Measurements from ENCODE around the gene RNF144A. TPM values are rescaled to one million over a fixed set of nuclear protein-coding genes. Genes with fewer than 3 reads are reported as not detected.
A peak's percentile ranks its signal among the peaks of the same experiment; 100 is the strongest.

The RNF144A gene
- total and polyA plus RNA-seq, 2 donors (not counting 3 experiments of a cell fraction or from before 2014, with no cell fraction given): 9.7 to 28.8 TPM

DNA sequence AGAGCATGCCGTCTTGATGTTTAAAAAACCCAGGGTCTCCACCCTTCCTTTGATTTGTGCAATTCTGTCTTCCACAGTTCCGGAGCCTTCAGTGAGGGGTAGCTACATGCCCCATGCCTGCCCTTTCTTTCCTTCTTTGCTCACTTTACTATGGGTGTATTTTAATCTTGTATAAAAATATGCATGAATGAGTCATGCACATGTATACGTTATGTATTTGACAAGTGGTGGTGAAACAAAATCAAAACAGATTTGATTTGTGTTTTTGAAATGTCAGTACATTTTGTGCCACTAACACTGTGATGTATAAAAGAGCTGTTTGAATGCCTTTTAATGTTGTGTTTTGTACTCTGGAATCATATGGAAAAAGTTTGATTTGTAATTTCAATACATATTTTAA lies 126.5 kb downstream of the RNF144A start:
- no peaks in the 10 kb centered on the region for H4K20me1 ChIP-seq (replicated peaks; ENCODE audit: control insufficient read depth, extremely low read depth, insufficient read depth, low read length)
- ChIA-PET CTCF (interaction anchor here (0.6 to 6.1 kb wide), 26 partner anchors 8 to 218 kb away, joined by 3 to 124 read pairs (median 8); partner anchors contain the start of genes CMPK2 and RNF144A), POLR2A (no interaction called here)
- TF ChIP-seq JUN (IDR thresholded peaks at IDR 0.05; ENCODE audit: borderline replicate concordance, insufficient read depth, insufficient read length, low read depth) (peak; percentile 5), FOS (IDR thresholded peaks at IDR 0.05; ENCODE audit: borderline replicate concordance, insufficient read depth, low read length) (peak; percentile 15), MYC (IDR thresholded peaks at IDR 0.05; ENCODE audit: low read depth, low read length) (no peak)
- BruUV-seq (replicated peaks): no TSS peak
- H3K9me1 ChIP-seq (replicated peaks; ENCODE audit: control insufficient read depth, extremely low read depth, insufficient read depth, low read length): no peaks in the 10 kb centered on the region
- intact Hi-C loops (cut with micrococcal nuclease): loop anchor here (1.0 kb wide), 4 partner anchors 126 to 217 kb away; partner anchors contain the start of gene RNF144A
- no peak overlapping the region for H3K27ac ChIP-seq (ENCODE audit: insufficient read depth, low read depth, low read length)
- H3K9ac ChIP-seq (replicated peaks; ENCODE audit: extremely low read depth, insufficient read depth, low read length): no peak overlapping the region
- H3K4me2 ChIP-seq (ENCODE audit: insufficient read depth, low read length): no peak overlapping the region
- H3K4me1 ChIP-seq (ENCODE audit: control insufficient read depth, extremely low read depth, insufficient read depth, low read length): peaks cover 7% of the 10 kb centered on the region
- FAIRE-seq: no peak
- no peak overlapping the region for H2AFZ ChIP-seq (ENCODE audit: low read depth, low read length)
- no peak overlapping the region for H3K4me3 ChIP-seq (replicated peaks in 1 of 3; ENCODE audit: insufficient read depth in 1 of 3, low read depth in 1 of 3, low read length in 3 of 3)
- peaks cover 0 to 3% of the 10 kb centered on the region in 2 experiments for H3K36me3 ChIP-seq (ENCODE audit: control insufficient read depth in 2 of 2, extremely low read depth in 1 of 2, insufficient read depth in 2 of 2, low read length in 2 of 2)
- no peaks in the 10 kb centered on the region for H3K9me3 ChIP-seq (replicated peaks; ENCODE audit: control insufficient read depth, insufficient read depth, low read length)
- dilution Hi-C loops (cut with MboI; ENCODE audit: extremely low pct_ligation_motif_present, low sequenced_read_pairs): no loop called here
- H3K27me3 ChIP-seq (ENCODE audit: control insufficient read depth in 2 of 2, insufficient read depth in 2 of 2, low read length in 2 of 2): no peaks in the 10 kb centered on the region
- peak; percentile 18 for DNase-seq (ENCODE audit: low read depth, low spot score)
- H3K79me2 ChIP-seq (ENCODE audit: control insufficient read depth, insufficient read depth, low read length): no peaks in the 10 kb centered on the region

DNA sequence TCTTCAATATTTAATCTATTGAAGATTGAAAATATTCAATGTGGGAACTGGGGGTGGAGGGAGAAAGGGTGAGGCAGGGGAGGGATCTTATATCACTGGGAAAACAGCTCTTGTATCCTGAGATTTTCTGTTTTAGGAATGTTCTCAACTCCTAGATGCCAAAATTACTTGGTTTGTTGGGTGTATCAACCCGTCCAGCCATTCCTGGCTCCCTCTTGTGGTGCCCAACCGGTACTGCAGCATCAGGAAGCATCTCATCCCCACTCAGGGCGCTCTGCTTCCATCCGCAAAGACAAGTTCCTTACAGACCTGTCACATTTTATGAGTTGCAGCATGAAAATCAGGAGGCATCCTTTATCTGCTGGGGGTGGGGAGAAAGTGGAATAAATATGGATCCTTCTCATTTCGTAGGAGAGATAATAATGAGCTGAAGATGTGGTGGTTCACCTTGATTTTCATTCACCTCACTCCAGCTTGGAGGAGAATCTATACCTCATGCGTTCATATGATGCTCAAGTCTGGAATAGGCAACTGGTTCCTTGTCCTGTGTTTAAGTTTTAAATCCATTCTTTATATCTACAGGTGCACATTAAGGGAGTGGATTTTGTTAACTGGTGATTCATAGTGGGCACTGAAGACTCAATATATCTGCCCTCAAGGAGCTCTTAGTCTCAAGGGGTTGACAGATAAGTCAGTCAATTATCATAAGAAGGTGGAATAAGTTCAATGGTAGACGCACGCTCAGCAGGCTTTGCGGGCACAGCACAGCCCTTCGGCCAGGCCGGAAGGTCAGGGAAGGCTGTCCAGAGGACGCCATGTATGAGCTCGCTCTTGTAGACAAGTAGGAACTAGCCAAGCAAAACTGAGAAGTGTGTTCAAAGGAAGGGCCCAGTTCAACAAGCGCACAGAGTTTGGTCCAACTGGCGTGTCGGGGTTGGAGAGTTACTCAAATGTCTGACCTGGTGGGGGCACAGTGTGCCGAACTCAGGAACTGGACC lies 127.3 kb downstream of the RNF144A start:
- Histone ChIP-seq H3K27ac (ENCODE audit: insufficient read depth, low read depth, low read length) (no peak overlapping the region), H3K9me1 (replicated peaks; ENCODE audit: control insufficient read depth, extremely low read depth, insufficient read depth, low read length) (no peaks in the 10 kb centered on the region), H3K4me3 (replicated peaks in 1 of 3; ENCODE audit: insufficient read depth in 1 of 3, low read depth in 1 of 3, low read length in 3 of 3) (no peak overlapping the region), H3K9me3 (replicated peaks; ENCODE audit: control insufficient read depth, insufficient read depth, low read length) (no peaks in the 10 kb centered on the region), H2AFZ (ENCODE audit: low read depth, low read length) (no peak overlapping the region), H3K4me1 (ENCODE audit: control insufficient read depth, extremely low read depth, insufficient read depth, low read length) (peaks cover 7% of the 10 kb centered on the region), H3K79me2 (ENCODE audit: control insufficient read depth, insufficient read depth, low read length) (no peaks in the 10 kb centered on the region), H3K4me2 (ENCODE audit: insufficient read depth, low read length) (no peak overlapping the region), H3K27me3 (ENCODE audit: control insufficient read depth in 2 of 2, insufficient read depth in 2 of 2, low read length in 2 of 2) (no peaks in the 10 kb centered on the region), H3K9ac (replicated peaks; ENCODE audit: extremely low read depth, insufficient read depth, low read length) (no peak overlapping the region), H4K20me1 (replicated peaks; ENCODE audit: control insufficient read depth, extremely low read depth, insufficient read depth, low read length) (no peaks in the 10 kb centered on the region), H3K36me3 (ENCODE audit: control insufficient read depth in 2 of 2, extremely low read depth in 1 of 2, insufficient read depth in 2 of 2, low read length in 2 of 2) (peaks cover 0 to under 1% of the 10 kb centered on the region in 2 experiments)
- TF ChIP-seq EZH2 (IDR thresholded peaks at IDR 0.05; ENCODE audit: borderline replicate concordance, low read depth, low read length, severe bottlenecking) (no peak), POLR2A (IDR thresholded peaks at IDR 0.05; ENCODE audit: low read depth, low read length) (no peak), POLR2AphosphoS5 (IDR thresholded peaks at IDR 0.05; ENCODE audit: insufficient read depth, low read depth, low read length) (no peak), GATA2 (IDR thresholded peaks at IDR 0.05; ENCODE audit: insufficient read depth, insufficient read length, low read depth, low read length) (peak; percentile 28), FOS (IDR thresholded peaks at IDR 0.05; ENCODE audit: borderline replicate concordance, insufficient read depth, low read length) (no peak), JUN (IDR thresholded peaks at IDR 0.05; ENCODE audit: borderline replicate concordance, insufficient read depth, insufficient read length, low read depth) (no peak), MYC (IDR thresholded peaks at IDR 0.05; ENCODE audit: low read depth, low read length) (no peak)
- TF ChIP-seq, protein P1, sequence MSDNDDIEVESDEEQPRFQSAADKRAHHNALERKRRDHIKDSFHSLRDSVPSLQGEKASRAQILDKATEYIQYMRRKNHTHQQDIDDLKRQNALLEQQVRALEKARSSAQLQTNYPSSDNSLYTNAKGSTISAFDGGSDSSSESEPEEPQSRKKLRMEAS (IDR thresholded peaks at IDR 0.05; ENCODE audit: insufficient read depth, insufficient read length): no peak
- TF ChIP-seq, protein P2, sequence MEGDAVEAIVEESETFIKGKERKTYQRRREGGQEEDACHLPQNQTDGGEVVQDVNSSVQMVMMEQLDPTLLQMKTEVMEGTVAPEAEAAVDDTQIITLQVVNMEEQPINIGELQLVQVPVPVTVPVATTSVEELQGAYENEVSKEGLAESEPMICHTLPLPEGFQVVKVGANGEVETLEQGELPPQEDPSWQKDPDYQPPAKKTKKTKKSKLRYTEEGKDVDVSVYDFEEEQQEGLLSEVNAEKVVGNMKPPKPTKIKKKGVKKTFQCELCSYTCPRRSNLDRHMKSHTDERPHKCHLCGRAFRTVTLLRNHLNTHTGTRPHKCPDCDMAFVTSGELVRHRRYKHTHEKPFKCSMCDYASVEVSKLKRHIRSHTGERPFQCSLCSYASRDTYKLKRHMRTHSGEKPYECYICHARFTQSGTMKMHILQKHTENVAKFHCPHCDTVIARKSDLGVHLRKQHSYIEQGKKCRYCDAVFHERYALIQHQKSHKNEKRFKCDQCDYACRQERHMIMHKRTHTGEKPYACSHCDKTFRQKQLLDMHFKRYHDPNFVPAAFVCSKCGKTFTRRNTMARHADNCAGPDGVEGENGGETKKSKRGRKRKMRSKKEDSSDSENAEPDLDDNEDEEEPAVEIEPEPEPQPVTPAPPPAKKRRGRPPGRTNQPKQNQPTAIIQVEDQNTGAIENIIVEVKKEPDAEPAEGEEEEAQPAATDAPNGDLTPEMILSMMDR (IDR thresholded peaks at IDR 0.05; ENCODE audit: extremely low read depth in 1 of 2, insufficient read depth in 1 of 2, low read depth in 1 of 2, low read length in 2 of 2): peak; percentile 91 to 92
- intact Hi-C loops (cut with micrococcal nuclease) (loop anchor here (1.0 kb wide), 4 partner anchors 127 to 218 kb away; partner anchors contain the start of gene RNF144A), dilution Hi-C loops (cut with MboI; ENCODE audit: extremely low pct_ligation_motif_present, low sequenced_read_pairs) (no loop called here)
- ChIA-PET POLR2A (no interaction called here), CTCF (interaction anchor here (0.6 to 6.1 kb wide), 34 partner anchors 9 to 219 kb away, joined by 3 to 124 read pairs (median 5); partner anchors contain the start of genes CMPK2 and RNF144A)
- FAIRE-seq: peak; percentile 72
- DNase-seq (ENCODE audit: low read depth, low spot score): peak; percentile 64
- no TSS peak for BruUV-seq (replicated peaks)

Data from endothelial cell of umbilical vein (primary cell).